T-helper 17 cell (primary cell): ENCODE data around the gene SKAP2. TPM values are rescaled to one million over a fixed set of nuclear protein-coding genes. Genes with fewer than 3 reads are reported as not detected.
"Not testable (repeated sequence)": the region's sequence is repeated elsewhere in the genome, so short reads cannot be mapped to it uniquely, and the experiment has no call there.

Experiments
- ATAC-seq: fragments of 150-1000 bp; cut with Tn5 transposase; 2 replicates; pipeline ENCODE4 v1.10.0; 2021; ENCODE audit warnings: mild to moderate bottlenecking, moderate library complexity
- DNase-seq, 3 donors: peaks; one replicate each; pipeline versions ENCODE4 v3.0.0 to v3.0.0-alpha.2; 2020 to 2021
- H3K9me3 ChIP-seq: one replicate; pipeline ENCODE4 v1.7.0; 2013; ENCODE audit warnings: low read length, mild to moderate bottlenecking; ENCODE audit not compliant: control insufficient read depth, poor library complexity, severe bottlenecking
- H3K27ac Mint-ChIP-seq: one replicate; pipeline ENCODE4 v1.8.0; 2022; ENCODE audit warnings: mild to moderate bottlenecking, moderate library complexity, mixed read lengths
- H3K27me3 Mint-ChIP-seq: one replicate; pipeline ENCODE4 v1.8.0; 2022; ENCODE audit warnings: mixed read lengths
- H3K36me3 Mint-ChIP-seq: one replicate; pipeline ENCODE4 v1.8.0; 2022; ENCODE audit warnings: low read depth, mixed read lengths
- H3K4me1 Mint-ChIP-seq: one replicate; pipeline ENCODE4 v1.8.0; 2022; ENCODE audit warnings: mild to moderate bottlenecking, mixed read lengths
- H3K4me3 Mint-ChIP-seq: one replicate; pipeline ENCODE4 v1.8.0; 2022; ENCODE audit warnings: mild to moderate bottlenecking, moderate library complexity, mixed read lengths
- total RNA-seq, 4 donors: library from RNA in 2 of 4; stranded (reverse) in 2 of 4; gene quantifications; one replicate each; pipeline ENCODE4 v1.2.3 and lab custom pipeline; 2022 to 2026

The SKAP2 gene
- total RNA-seq, 2 donors from 2014 or later, result 5.6 to 13.7 TPM

- Mint-ChIP-seq H3K36me3 (no peaks in the 10 kb centered on the region), H3K4me1 (peaks cover 5% of the 10 kb centered on the region), H3K4me3 (no peak overlapping the region), H3K27ac (no peak overlapping the region), H3K27me3 (peaks cover 37% of the 10 kb centered on the region)
- H3K9me3 ChIP-seq, result no peaks in the 10 kb centered on the region
- ATAC-seq (no peak), DNase-seq (no peak)
Measured at GRCh38 chr7:26853788-26854393, 10.5 kb downstream of the SKAP2 start.

- Mint-ChIP-seq H3K36me3 (no peaks in the 10 kb centered on the region), H3K4me3 (no peak overlapping the region), H3K27me3 (peaks cover 14% of the 10 kb centered on the region), H3K4me1 (peaks cover 2% of the 10 kb centered on the region), H3K27ac (no peak overlapping the region)
- DNase-seq (no peak), ATAC-seq (no peak)
- no peaks in the 10 kb centered on the region for H3K9me3 ChIP-seq
Measured at GRCh38 chr7:26850193-26850651, 14.2 kb downstream of the SKAP2 start.

DNA sequence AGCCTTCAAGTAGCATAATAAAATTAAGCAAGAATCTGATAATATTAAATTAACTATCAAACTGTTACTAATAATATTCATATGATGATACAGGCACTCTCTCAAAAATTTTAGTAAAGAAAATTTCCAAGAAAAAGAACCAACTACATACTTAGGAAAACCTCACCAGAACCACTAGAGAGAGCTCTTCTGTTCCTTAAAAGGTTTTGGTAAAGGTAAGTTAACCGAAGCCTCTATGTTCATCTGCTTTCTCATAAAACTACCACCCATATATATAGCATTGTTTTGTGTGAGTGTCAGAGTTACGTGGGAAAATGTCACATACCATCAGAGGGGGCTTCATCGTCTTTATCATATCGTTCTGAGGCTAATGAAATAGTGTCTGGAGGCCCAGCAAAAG is 20.7 kb downstream of the SKAP2 start:
- DNase-seq, result no peak

DNA sequence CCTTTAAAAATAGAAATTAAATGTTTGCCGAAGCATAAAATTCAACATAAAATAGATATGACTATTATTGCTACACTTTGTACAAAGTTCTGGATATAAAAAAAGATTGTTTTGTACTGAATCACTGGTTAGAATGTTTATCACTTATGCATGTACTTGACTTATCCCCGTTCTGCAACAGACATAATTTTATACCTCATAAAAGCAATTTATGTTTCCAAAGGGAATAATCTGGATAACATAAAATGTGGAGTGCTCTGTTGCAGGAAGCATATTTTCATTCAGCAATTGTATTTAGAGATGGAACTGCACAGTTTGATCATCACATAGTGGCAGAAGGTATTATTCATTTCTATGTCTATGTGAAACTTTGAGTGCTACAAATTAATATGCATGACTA is 21.5 kb downstream of the SKAP2 start:
- ATAC-seq (no peak), DNase-seq (no peak)
- Mint-ChIP-seq H3K4me3 (no peak overlapping the region), H3K27ac (no peak overlapping the region), H3K36me3 (no peaks in the 10 kb centered on the region), H3K27me3 (no peaks in the 10 kb centered on the region), H3K4me1 (peaks cover 4% of the 10 kb centered on the region)
- H3K9me3 ChIP-seq, result no peaks in the 10 kb centered on the region

More for the DNA sequence above, 20.7 kb downstream of the SKAP2 start:
- Mint-ChIP-seq H3K27me3 (no peaks in the 10 kb centered on the region), H3K4me3 (no peak overlapping the region), H3K27ac (no peak overlapping the region), H3K4me1 (peaks cover 4% of the 10 kb centered on the region), H3K36me3 (no peaks in the 10 kb centered on the region)
- ATAC-seq, result no peak
- no peaks in the 10 kb centered on the region for H3K9me3 ChIP-seq

DNA sequence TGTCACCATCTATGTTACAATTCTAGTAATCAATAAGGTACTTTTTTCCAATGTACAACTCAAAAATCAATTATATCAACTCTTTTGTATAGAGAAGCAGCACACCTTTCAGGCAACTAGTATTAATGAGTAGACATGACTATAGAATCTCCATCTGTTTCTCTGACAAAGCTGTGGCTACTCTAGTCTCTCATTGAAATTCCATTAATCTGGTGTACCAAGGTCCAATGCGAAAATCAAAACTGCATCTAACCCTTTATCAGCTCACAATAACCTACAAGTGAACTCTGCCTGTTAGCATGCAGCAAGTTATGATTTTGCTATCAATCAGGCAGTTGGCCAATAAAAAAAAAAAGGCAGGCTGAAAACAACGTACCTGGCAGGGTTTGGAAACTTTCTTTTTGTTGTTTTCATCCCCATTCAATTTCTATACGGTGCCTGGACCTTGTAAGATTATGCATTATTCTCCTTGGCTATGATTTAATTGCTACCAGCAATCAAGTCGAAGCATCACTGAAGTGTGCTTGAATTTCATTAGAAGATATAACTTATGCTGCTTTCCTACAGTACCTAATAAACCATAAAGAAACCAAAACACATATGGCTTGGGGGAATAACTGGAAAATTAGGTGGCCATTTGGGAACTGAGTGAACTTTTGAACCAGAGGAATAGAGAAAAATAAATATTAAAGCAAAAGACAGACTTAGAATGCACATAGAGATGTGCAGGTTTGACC is 23.2 kb downstream of the SKAP2 start:
- peaks cover 4% of the 10 kb centered on the region for H3K4me1 Mint-ChIP-seq
- no peaks in the 10 kb centered on the region for H3K27me3 Mint-ChIP-seq
- no peaks in the 10 kb centered on the region for H3K9me3 ChIP-seq
- no peak overlapping the region for H3K4me3 Mint-ChIP-seq
- no peak overlapping the region for H3K27ac Mint-ChIP-seq
- DNase-seq (no peak), ATAC-seq (no peak)
- no peaks in the 10 kb centered on the region for H3K36me3 Mint-ChIP-seq

- not testable (repeated sequence) for H3K4me1 Mint-ChIP-seq, H3K27ac Mint-ChIP-seq, ATAC-seq, H3K36me3 Mint-ChIP-seq, H3K27me3 Mint-ChIP-seq, H3K9me3 ChIP-seq, DNase-seq, H3K4me3 Mint-ChIP-seq
Measured at GRCh38 chr7:26836793-26837192, 27.6 kb downstream of the SKAP2 start.

DNA sequence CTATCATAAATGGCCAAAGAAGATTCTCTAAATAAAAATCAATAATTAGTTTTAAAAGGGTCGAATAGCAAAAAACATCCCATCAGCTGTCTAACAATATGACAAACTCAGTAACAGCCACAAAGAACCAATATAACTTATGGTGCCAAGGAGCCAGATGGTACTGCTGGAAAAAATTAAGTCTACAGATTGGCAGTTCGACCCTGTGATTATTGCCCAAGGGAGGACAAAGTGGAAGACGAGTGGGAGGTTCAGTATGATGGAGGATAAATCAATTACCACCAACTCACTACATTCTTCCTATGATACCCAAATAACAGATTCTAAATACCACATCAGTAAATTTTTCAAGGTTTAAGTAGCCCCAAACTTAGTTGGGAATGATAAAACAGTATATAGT is 49.0 kb downstream of the SKAP2 start:
- no peak for DNase-seq
- no peak for ATAC-seq
- Mint-ChIP-seq H3K4me1 (peaks cover 2% of the 10 kb centered on the region), H3K27me3 (no peaks in the 10 kb centered on the region), H3K27ac (no peak overlapping the region), H3K36me3 (no peaks in the 10 kb centered on the region), H3K4me3 (no peak overlapping the region)
- no peaks in the 10 kb centered on the region for H3K9me3 ChIP-seq

- ATAC-seq, result no peak
- Mint-ChIP-seq H3K4me3 (no peak overlapping the region), H3K27ac (no peak overlapping the region), H3K36me3 (no peaks in the 10 kb centered on the region), H3K27me3 (no peaks in the 10 kb centered on the region), H3K4me1 (peaks cover 2% of the 10 kb centered on the region)
- no peaks in the 10 kb centered on the region for H3K9me3 ChIP-seq
- no peak for DNase-seq
Measured at GRCh38 chr7:26813432-26813831, 51.0 kb downstream of the SKAP2 start.

- H3K27me3 Mint-ChIP-seq, result no peaks in the 10 kb centered on the region
- H3K4me3 Mint-ChIP-seq, result no peak overlapping the region
- ATAC-seq (no peak), DNase-seq (no peak)
- H3K9me3 ChIP-seq, result no peaks in the 10 kb centered on the region
- H3K36me3 Mint-ChIP-seq, result no peaks in the 10 kb centered on the region
- no peaks in the 10 kb centered on the region for H3K4me1 Mint-ChIP-seq
- H3K27ac Mint-ChIP-seq, result no peak overlapping the region
Measured at GRCh38 chr7:26794541-26794940, 69.8 kb downstream of the SKAP2 start.

DNA sequence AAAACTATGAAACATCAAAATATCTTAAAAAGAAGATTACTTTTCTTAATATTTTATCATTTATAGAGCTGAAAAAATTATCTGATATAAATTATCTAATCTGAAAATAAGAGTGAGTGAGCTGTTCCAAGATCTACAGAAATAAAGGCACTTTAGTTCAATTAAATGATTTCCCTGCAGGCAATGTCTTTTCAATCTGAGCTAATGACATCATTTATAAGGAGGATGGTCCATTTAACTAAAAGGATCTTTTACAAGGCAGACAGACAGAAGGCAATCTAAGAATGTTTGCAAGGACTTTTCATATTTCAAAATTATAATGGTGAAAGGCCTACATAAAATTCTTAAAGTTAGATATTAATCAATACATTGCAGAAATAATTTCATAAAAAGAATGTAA is 71.8 kb downstream of the SKAP2 start:
- Mint-ChIP-seq H3K27ac (no peak overlapping the region), H3K36me3 (no peaks in the 10 kb centered on the region), H3K27me3 (no peaks in the 10 kb centered on the region), H3K4me3 (no peak overlapping the region), H3K4me1 (no peaks in the 10 kb centered on the region)
- ATAC-seq, result no peak
- no peaks in the 10 kb centered on the region for H3K9me3 ChIP-seq
- DNase-seq, result no peak

DNA sequence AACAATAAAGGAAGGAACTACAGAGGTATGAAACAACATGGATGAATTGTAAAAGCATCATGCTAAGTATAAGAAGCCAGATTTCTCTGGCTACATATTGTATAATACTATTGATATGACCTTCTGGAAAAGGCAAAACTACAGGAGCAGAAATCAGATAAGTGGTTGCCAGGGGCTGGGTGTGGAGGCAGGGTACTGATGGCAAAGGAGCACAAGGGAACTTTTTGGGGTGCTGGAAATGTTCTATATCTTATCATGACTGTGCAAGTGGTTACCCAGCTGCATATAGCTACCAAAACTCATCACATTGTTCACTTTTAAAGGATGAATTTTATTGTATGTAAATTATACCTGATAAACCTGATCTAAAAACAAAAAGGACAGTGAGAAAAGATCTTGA is 72.4 kb downstream of the SKAP2 start:
- DNase-seq (no peak), ATAC-seq (no peak)
- Mint-ChIP-seq H3K36me3 (no peaks in the 10 kb centered on the region), H3K27me3 (no peaks in the 10 kb centered on the region), H3K27ac (no peak overlapping the region), H3K4me3 (no peak overlapping the region), H3K4me1 (no peaks in the 10 kb centered on the region)
- H3K9me3 ChIP-seq, result no peaks in the 10 kb centered on the region

DNA sequence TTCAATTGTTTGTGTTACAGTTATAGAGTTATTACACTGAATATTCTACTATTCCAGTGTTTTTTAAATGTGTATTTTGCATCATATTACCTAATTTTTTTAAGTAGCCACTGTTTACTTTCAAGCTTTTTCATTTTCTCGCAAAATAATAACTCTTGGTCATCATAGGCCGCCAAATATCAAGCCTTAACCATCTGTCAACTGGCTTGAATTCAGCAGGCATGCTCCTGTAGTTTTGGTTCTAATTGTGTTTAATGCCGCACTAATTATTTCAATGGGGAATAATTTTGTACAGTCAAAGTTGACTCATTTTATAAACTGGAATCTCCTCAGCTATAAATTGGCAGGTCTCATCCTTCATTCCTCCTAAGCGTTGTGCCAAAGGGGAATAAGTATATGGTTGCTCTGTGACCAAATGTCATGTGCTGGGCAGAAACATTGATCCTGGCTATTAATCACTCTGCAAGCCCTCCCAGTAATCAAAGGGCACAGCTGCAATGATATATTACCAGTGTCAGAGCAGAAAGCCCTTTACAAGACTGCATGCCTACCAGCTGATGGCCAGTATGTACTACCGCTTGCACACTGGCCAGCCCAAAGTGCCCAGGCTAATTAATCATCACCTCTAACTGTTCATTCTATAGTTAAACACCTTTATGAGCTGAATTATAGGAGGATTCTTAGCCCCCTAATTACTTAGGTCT is 74.8 kb downstream of the SKAP2 start:
- H3K27me3 Mint-ChIP-seq, result no peaks in the 10 kb centered on the region
- ATAC-seq (no peak), DNase-seq (no peak)
- no peak overlapping the region for H3K27ac Mint-ChIP-seq
- H3K36me3 Mint-ChIP-seq, result no peaks in the 10 kb centered on the region
- H3K4me1 Mint-ChIP-seq, result no peaks in the 10 kb centered on the region
- no peak overlapping the region for H3K4me3 Mint-ChIP-seq
- H3K9me3 ChIP-seq, result no peaks in the 10 kb centered on the region

GRCh38 chr7:26787701-26788100 is 76.7 kb downstream of the SKAP2 start:
- H3K9me3 ChIP-seq, result no peaks in the 10 kb centered on the region
- DNase-seq (no peak), ATAC-seq (no peak)
- no peak overlapping the region for H3K27ac Mint-ChIP-seq
- H3K4me3 Mint-ChIP-seq, result no peak overlapping the region
- H3K4me1 Mint-ChIP-seq, result no peaks in the 10 kb centered on the region
- no peaks in the 10 kb centered on the region for H3K36me3 Mint-ChIP-seq
- H3K27me3 Mint-ChIP-seq, result no peaks in the 10 kb centered on the region
